Measurements from ENCODE around the gene LACTB. TPM values are rescaled to one million over a fixed set of nuclear protein-coding genes. Genes with fewer than 3 reads are reported as not detected.

The LACTB gene
- total and polyA plus RNA-seq, 2 of the 4 experiments (the other 2 are of a cell fraction) = 12.9 to 32.7 TPM

GRCh38 chr15:63072023-63072650, 49.5 kb upstream of the LACTB start:
- CTCF ChIA-PET = no interaction called here
- POLR2A ChIA-PET (ENCODE audit: unreplicated experiment) = interaction anchor here (0.5 kb wide), 1 partner anchor 30 kb away, joined by 4 read pairs; the partner anchor contains the start of gene TPM1
- intact Hi-C loops (cut with micrococcal nuclease) = no loop called here
- no peak overlapping the region for H2AFZ ChIP-seq (replicated peaks; ENCODE audit: low read length, poor library complexity)
- H3K14ac ChIP-seq (replicated peaks; ENCODE audit: low read depth, low read length) = no peak overlapping the region
- no peak overlapping the region for H2AK5ac ChIP-seq (ENCODE audit: low read depth, low read length)
- no peak overlapping the region for H2BK120ac ChIP-seq (ENCODE audit: low read depth, low read length)
- in situ Hi-C loops (cut with MboI; ENCODE audit: low sequenced_read_pairs) = no loop called here
- no peak for DNase-seq
- no peak overlapping the region for H3K18ac ChIP-seq (ENCODE audit: low read depth, low read length)
- no peak overlapping the region for H3K4ac ChIP-seq (ENCODE audit: low read depth, low read length)
- no peak overlapping the region for H4K8ac ChIP-seq (ENCODE audit: low read depth in 2 of 2, low read length in 2 of 2)
- no peak overlapping the region for H3K56ac ChIP-seq (ENCODE audit: extremely low read depth, insufficient read depth, low read length)
- peak; percentile 34; the same call in 1 of the 2 replicates for TF ChIP-seq POLR2A (IDR thresholded peaks at IDR 0.05; ENCODE audit: low read depth, low read length)
- no peak for TF ChIP-seq MAFK (IDR thresholded peaks at IDR 0.05; ENCODE audit: low read depth, low read length)
- no peak overlapping the region for H3K4me3 ChIP-seq (ENCODE audit: insufficient read depth, low read depth, low read length)
- H3K23ac ChIP-seq (ENCODE audit: low read depth, low read length) = no peak overlapping the region
- peaks cover 26% of the 10 kb centered on the region for H3K9me1 ChIP-seq (ENCODE audit: insufficient read depth, low read length)
- H3K36me3 ChIP-seq (ENCODE audit: control insufficient read depth, insufficient read depth, low read length) = peaks cover 40% of the 10 kb centered on the region
- no peak overlapping the region for H4K91ac ChIP-seq (ENCODE audit: insufficient read depth, low read depth, low read length)
- H3K27ac ChIP-seq (ENCODE audit: insufficient read depth, low read length) = no peak overlapping the region
- no peak overlapping the region for H2BK15ac ChIP-seq (ENCODE audit: low read depth, low read length)
- H3K27me3 ChIP-seq (ENCODE audit: control insufficient read depth, insufficient read depth, low read length) = no peaks in the 10 kb centered on the region
- no peak overlapping the region for H4K5ac ChIP-seq (ENCODE audit: low read depth, low read length)
- H3K9me3 ChIP-seq (ENCODE audit: control insufficient read depth, insufficient read depth, low read length) = no peaks in the 10 kb centered on the region
- WGBS, 2 experiments (ENCODE audit: extremely low coverage in 2 of 2, insufficient read length in 1 of 2) = 83% methylated on average over 1 of the region's 3 CpGs; no CpG with 5 or more reads in 1 of the 2 experiments
- peaks cover 22 to 31% of the 10 kb centered on the region in 2 experiments for H3K79me1 ChIP-seq (ENCODE audit: low read depth in 1 of 2, low read length in 2 of 2)
- H2AK9ac ChIP-seq (replicated peaks; ENCODE audit: low read depth, low read length, poor library complexity) = no peak overlapping the region
- no peak for ATAC-seq (ENCODE audit: low read depth)
- BruUV-seq (replicated peaks) = no TSS peak
- dilution Hi-C loops (cut with HindIII; ENCODE audit: low sequenced_read_pairs, unreplicated experiment) = no loop called here
- peaks cover 13% of the 10 kb centered on the region for H3K4me1 ChIP-seq (ENCODE audit: control insufficient read depth, insufficient read depth, low read length)
- peaks cover 58% of the 10 kb centered on the region for H4K20me1 ChIP-seq (ENCODE audit: insufficient read depth, low read length)
- H3K4me2 ChIP-seq (ENCODE audit: low read depth, low read length) = no peak overlapping the region
- H2BK5ac ChIP-seq (ENCODE audit: low read depth, low read length, poor library complexity, severe bottlenecking) = peak overlapping the region; percentile 28
- no peak overlapping the region for H2BK20ac ChIP-seq (ENCODE audit: low read depth, low read length)
- H3K9ac ChIP-seq (ENCODE audit: low read depth, low read length) = no peak overlapping the region

All from IMR-90 (cell line).